ENCODE measurements around the gene RIPK4.

RIPK4 gene

GRCh38 chr21:41767606-41768436 is 969 bp upstream of the RIPK4 start:
- DNase-seq: no peak

GRCh38 chr21:41765973-41766882 is 624 bp downstream of the RIPK4 start:
- DNase-seq: no peak

GRCh38 chr21:41765420-41765821 is 1.4 kb downstream of the RIPK4 start:
- no peak for DNase-seq

- DNase-seq: no peak
Measured at GRCh38 chr21:41764558-41765419, 2.1 kb downstream of the RIPK4 start.

GRCh38 chr21:41763996-41764395 is 2.9 kb downstream of the RIPK4 start:
- no peak for DNase-seq

- DNase-seq: no peak
Measured at GRCh38 chr21:41763398-41763931, 3.4 kb downstream of the RIPK4 start.

- DNase-seq: no peak
Measured at GRCh38 chr21:41762753-41763152, 4.1 kb downstream of the RIPK4 start.

- DNase-seq: no peak
Measured at GRCh38 chr21:41761934-41762635, 4.8 kb downstream of the RIPK4 start.

GRCh38 chr21:41761211-41761933 is 5.5 kb downstream of the RIPK4 start:
- DNase-seq: no peak

- DNase-seq: no peak
Measured at GRCh38 chr21:41760411-41760810, 6.4 kb downstream of the RIPK4 start.

- no peak for DNase-seq
Measured at GRCh38 chr21:41759926-41760325, 6.9 kb downstream of the RIPK4 start.

- DNase-seq: no peak
Measured at GRCh38 chr21:41759214-41759840, 7.5 kb downstream of the RIPK4 start.

- DNase-seq: no peak
Measured at GRCh38 chr21:41758550-41758949, 8.3 kb downstream of the RIPK4 start.

- no peak for DNase-seq
Measured at GRCh38 chr21:41755934-41756773, 10.7 kb downstream of the RIPK4 start.

- DNase-seq: no peak
Measured at GRCh38 chr21:41755258-41755933, 11.5 kb downstream of the RIPK4 start.

- no peak for DNase-seq
Measured at GRCh38 chr21:41754479-41754891, 12.4 kb downstream of the RIPK4 start.

GRCh38 chr21:41753006-41753898 is 13.6 kb downstream of the RIPK4 start:
- no peak for DNase-seq

GRCh38 chr21:41752231-41752681 is 14.6 kb downstream of the RIPK4 start:
- no peak for DNase-seq

Data from NCI-H1092 treated with DMSO at 0.1 percent for 48 hours (cell line).